Mesodermal cell (in vitro differentiated cells): ENCODE measurements around the gene EYA2.

Experiments
- H3K27ac ChIP-seq: 2 replicates; pipeline ENCODE4 v1.7.0; 2013; ENCODE audit warnings: mild to moderate bottlenecking, low read depth, low read length, moderate library complexity; ENCODE audit not compliant: severe bottlenecking
- H3K36me3 ChIP-seq: 2 replicates; pipeline ENCODE4 v1.7.1; 2013; ENCODE audit warnings: mild to moderate bottlenecking, low read length, moderate library complexity; ENCODE audit not compliant: control insufficient read depth, insufficient read depth
- H3K4me1 ChIP-seq: one replicate; pipeline ENCODE4 v1.7.1; 2013; ENCODE audit warnings: mild to moderate bottlenecking, low read length; ENCODE audit not compliant: insufficient read depth, control insufficient read depth, poor library complexity, severe bottlenecking
- H3K4me3 ChIP-seq: 2 replicates; pipeline ENCODE4 v1.7.0; 2013; ENCODE audit warnings: low read length, control low read depth, mild to moderate bottlenecking; ENCODE audit not compliant: insufficient read depth, poor library complexity, severe bottlenecking; ENCODE audit errors: extremely low read depth
- H3K9me3 ChIP-seq: 2 replicates; pipeline ENCODE4 v1.7.1; 2013; ENCODE audit warnings: mild to moderate bottlenecking, low read length, moderate library complexity; ENCODE audit not compliant: control insufficient read depth
- WGBS, 2 experiments: methylation state at CpG; one replicate each; pipeline ENCODE4 v1.1.5; 2013; ENCODE audit warnings: missing lambda C conversion rate in 2 of 2; ENCODE audit not compliant: insufficient coverage in 2 of 2; 5-methylcytosine and 5-hydroxymethylcytosine counted together

The EYA2 gene

DNA sequence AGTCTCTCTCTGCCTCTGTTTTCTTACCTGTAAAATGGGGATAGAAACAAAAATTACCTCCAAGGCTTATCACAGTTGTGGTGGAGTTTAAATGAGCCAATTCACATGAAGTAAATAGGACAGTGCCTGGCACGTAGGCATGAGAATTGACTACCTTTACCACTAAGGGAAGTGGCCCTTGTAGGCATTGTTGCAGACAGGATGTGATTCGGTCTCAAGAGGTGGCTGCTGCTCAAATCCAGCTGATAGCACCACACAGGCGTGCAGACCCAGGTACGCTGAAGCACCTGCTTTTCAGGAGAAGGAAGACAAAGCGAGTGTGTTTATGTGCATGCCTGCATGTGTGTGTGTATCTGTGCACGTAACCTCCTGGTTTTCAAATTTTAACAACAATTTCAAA lies 108.6 kb downstream of the EYA2 start:
- no peak overlapping the region for H3K4me3 ChIP-seq
- WGBS, 2 experiments = 80 to 100% methylated on average over 1 to 3 of the region's 6 CpGs

DNA sequence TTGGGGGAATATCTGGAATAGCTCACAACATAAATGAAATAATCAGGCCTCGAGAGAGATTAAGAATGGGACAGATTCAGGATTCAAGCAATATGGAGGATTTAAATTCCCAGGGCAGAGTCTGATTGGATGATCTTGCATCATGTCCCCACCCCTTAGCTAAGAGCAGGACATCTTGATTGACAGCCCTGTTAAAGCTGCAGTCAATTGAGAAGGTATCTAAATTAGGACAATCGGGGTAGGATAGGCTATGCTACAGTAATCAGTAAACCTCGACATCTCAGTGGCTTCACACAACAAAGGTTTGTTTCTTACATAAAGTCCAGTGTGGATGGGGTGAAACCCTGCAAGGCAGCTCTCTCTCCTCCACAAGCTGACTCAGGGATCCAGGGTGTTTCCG lies 109.5 kb downstream of the EYA2 start:
- H3K36me3 ChIP-seq = no peaks in the 10 kb centered on the region
- no peak overlapping the region for H3K4me3 ChIP-seq
- no peaks in the 10 kb centered on the region for H3K9me3 ChIP-seq
- no peaks in the 10 kb centered on the region for H3K4me1 ChIP-seq
- 100% methylated on average over 2 of the region's 4 CpGs for WGBS, 2 experiments
- no peak overlapping the region for H3K27ac ChIP-seq

More for the DNA sequence above, 108.6 kb downstream of the EYA2 start:
- Histone ChIP-seq H3K9me3 (no peaks in the 10 kb centered on the region), H3K4me1 (no peaks in the 10 kb centered on the region), H3K36me3 (no peaks in the 10 kb centered on the region), H3K27ac (no peak overlapping the region)

DNA sequence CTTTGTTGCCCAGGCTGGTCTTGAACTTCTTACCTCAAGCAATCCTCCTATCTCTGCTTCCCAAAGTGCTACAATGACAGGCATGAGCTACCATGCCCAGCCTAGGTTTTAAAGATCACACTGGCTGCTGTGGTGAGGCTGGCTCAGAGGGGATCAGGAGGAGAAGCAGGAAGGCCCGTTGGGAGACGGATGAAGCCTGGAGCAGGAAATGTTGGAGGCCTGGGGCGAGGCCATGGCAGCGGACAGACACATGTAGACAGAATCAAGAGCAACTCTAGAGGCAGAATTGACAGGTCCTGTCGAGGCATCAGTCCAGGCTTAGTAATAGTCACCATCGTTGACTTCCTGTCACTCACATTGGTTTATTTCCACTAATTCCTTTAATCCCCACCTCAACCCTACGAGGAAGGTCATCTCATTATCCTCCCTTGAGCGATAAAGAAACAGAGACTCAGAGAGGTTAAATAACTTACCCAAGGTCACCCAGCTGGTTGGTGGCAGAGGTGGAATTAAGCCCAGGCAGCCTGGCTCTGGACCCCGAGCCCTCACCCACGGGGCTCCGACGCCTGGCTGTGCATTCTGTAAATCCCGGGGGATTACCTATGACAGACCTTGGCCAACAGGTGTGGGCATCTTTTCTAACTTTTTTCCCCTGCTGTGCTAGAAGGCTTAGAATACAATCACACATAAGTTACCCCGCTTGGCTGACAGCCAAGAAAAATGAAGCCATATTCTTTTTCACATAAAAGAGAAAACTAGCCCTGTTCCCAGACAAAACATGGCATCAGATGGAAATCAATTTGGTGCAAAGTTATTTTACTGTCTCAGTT lies 113.4 kb downstream of the EYA2 start:
- Histone ChIP-seq H3K9me3 (no peaks in the 10 kb centered on the region), H3K36me3 (no peaks in the 10 kb centered on the region), H3K27ac (no peak overlapping the region), H3K4me3 (no peak overlapping the region), H3K4me1 (no peaks in the 10 kb centered on the region)
- 88 to 94% methylated on average over 11 to 12 of the region's 14 CpGs for whole genome bisulfite sequencing, 2 experiments

DNA sequence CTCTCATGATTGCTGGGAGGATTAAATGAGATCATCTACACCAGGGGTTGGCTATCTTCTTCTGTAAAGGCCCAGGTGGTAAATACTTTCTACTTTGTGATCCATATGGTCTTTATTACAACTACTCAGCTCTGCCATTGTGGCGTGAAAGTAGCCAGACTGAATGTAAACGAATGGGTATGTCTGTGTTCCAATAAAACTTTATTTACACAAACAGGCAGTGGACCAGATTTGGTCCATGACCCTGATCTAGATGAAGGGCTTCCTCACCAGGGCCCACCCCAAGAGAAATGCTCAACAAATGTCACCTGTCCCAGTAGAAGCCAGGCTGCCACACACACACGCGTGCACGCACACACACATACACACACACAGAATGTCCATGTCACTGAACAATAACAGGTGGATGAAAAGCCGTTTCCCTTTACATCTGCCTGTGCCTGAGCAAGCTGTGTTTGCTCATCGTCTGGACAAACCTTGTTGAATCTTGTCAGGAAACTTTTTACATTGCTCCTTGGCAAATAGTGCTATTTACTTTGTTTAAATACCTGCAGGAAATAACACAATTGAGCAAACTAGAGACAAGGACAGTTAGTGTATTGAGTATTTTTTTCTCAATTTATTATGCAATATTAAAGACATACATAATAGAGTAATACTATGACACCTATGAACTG lies 114.3 kb downstream of the EYA2 start:
- H3K27ac ChIP-seq = no peak overlapping the region
- 94 to 98% methylated on average over 5 of the region's 7 CpGs for WGBS, 2 experiments
- no peaks in the 10 kb centered on the region for H3K9me3 ChIP-seq
- H3K4me1 ChIP-seq = no peaks in the 10 kb centered on the region
- H3K4me3 ChIP-seq = no peak overlapping the region
- no peaks in the 10 kb centered on the region for H3K36me3 ChIP-seq

DNA sequence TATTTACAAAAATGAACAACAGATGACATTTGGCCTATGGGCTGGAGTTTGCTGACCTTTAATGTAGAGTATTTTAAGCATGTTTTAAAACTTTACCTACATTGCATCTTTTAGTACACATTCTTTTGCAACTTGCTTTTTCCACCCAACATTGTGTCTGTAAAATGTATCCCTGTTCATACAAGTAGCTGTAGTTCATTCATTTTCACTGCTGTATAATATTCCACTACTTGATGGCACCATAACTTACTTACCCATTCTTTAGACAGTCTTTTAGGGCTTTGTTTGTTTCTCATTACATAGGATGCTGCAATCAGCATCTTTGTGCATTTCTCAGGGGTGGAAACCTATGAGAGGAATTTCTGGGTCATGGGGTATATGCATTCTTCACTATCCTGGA lies 115.1 kb downstream of the EYA2 start:
- no peaks in the 10 kb centered on the region for H3K36me3 ChIP-seq
- no peaks in the 10 kb centered on the region for H3K9me3 ChIP-seq
- H3K4me1 ChIP-seq = no peaks in the 10 kb centered on the region
- no peak overlapping the region for H3K27ac ChIP-seq
- no peak overlapping the region for H3K4me3 ChIP-seq

DNA sequence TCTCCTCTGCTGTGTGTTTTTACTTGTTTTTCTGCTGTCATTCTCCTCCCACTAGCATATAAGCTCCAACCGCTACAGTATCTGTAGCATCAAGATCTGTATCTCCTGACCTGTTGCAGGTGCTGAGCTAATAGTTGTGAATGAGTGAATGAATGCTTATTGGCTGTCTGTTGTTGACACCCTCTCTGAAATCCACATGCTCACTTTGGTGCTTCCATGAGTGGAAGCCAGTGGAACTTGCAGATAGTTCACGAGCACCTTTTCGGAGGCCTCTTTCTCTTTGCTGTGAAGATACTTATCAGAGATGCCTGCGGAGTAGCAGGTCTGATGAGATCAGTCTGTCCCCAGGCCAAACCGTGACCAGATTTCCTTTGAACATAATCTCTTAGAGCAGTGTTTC lies 117.3 kb downstream of the EYA2 start:
- no peak overlapping the region for H3K27ac ChIP-seq
- no peaks in the 10 kb centered on the region for H3K36me3 ChIP-seq
- no peak overlapping the region for H3K4me3 ChIP-seq
- H3K4me1 ChIP-seq = no peaks in the 10 kb centered on the region
- no peaks in the 10 kb centered on the region for H3K9me3 ChIP-seq
- WGBS, 2 experiments = 40 to 67% methylated on average over 1 to 2 of the region's 5 CpGs

DNA sequence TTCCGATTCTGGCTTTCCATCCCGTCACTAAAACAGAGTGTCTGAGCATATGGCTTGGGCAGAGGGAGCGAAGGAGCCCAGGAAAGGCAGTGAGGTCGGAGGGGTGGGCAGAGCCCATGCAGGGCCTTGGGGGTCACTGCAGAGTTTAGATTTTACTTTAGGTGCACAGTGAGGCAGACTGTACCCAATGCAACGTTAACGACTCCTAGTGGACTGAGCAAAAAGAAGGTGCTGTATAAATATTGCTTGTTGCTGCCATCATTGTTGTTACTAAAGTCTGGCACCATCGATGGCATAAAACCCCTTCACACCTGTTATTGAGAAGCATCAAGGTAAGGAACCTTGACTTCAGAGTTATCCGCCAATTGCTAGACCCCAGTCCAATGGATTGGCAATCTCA lies 119.0 kb downstream of the EYA2 start:
- no peak overlapping the region for H3K27ac ChIP-seq
- no peaks in the 10 kb centered on the region for H3K9me3 ChIP-seq
- no peaks in the 10 kb centered on the region for H3K36me3 ChIP-seq
- WGBS, 2 experiments = 91 to 93% methylated on average over 6 to 7 of the region's 8 CpGs
- no peaks in the 10 kb centered on the region for H3K4me1 ChIP-seq
- no peak overlapping the region for H3K4me3 ChIP-seq

DNA sequence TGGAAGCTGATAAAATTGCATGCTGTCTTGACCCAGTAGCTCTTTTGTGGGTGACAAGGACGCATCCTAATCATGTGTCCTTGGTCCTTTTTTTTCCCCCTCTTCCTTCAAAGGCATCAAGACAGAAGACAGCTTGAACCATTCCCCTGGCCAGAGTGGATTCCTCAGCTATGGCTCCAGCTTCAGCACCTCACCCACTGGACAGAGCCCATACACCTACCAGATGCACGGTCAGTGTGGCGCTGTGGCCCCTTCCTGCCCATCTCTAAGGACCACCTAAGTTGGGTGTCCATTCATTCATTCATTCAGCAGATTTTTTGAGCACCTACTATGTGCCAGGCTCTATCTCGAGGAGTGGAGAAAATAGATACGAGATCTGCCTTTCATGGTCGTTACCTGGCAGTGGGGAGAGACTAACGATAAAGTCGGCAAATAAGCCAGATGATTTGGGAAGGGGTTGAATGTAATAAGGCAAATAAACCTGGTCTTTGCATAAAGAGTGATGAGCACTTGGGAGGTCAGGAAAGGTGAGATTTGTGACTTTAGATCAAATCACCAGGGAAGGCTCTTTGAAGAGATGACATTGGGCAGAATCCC lies 121.5 kb downstream of the EYA2 start:
- H3K36me3 ChIP-seq = no peaks in the 10 kb centered on the region

DNA sequence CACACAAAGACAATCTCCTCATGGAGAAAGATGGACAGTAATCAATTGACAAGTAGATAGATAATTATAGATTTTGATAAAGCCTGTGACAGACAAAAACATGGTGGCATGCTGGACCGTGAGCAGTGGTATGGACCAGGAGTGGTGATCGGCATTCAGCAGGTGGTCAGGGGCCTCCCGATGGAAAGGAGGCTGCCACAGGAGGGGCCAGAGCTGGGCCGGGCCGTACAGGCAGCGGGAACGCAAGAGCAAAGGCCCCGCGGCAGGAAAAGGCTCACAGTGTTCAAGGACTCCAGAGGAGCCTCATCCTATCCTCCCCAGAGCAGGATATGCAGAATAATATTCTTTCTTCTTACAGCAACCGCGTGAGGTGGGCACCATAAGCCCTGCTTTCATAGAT lies 123.7 kb downstream of the EYA2 start:
- Histone ChIP-seq H3K27ac (no peak overlapping the region), H3K4me3 (no peak overlapping the region), H3K36me3 (no peaks in the 10 kb centered on the region), H3K9me3 (no peaks in the 10 kb centered on the region), H3K4me1 (no peaks in the 10 kb centered on the region)
- 89% methylated on average over 5 to 11 of the region's 11 CpGs for WGBS, 2 experiments

More for the DNA sequence above, 121.5 kb downstream of the EYA2 start:
- no peak overlapping the region for H3K27ac ChIP-seq
- H3K4me3 ChIP-seq = no peak overlapping the region
- no peaks in the 10 kb centered on the region for H3K9me3 ChIP-seq
- no peaks in the 10 kb centered on the region for H3K4me1 ChIP-seq
- WGBS, 2 experiments = 82 to 85% methylated on average over 8 of the region's 8 CpGs

DNA sequence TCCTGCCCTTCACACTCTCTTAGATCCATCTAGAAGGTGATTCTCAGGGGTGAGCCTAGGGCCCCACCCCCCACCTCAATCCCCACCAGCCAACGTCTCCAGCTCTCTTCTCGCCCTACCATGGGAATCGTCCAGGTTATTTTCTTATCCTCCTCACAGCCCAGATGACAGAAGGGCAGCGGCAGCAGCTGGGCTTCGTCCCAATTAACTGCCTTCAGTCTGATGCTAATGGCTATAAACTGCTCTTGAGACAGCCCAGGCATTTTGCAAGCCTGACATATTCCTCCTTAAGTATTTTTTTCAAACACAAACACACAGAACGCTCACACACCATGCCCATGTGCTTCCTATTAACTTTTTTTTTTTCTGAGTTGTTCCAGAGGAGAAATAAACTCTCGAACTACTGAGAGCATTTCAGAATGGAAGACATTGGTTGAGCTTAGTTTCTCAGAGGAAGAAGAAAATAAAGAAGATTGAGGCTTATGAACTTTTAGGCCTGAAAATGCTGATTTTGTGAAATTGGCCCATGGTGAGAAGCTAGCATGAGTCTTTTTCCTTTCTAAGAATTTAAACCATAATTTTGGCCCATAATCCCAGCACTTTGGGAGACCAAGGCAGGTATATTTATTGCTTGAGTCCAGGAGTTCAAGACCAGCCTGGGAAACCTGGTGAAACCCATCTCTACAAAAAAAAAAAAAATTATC lies 124.6 kb downstream of the EYA2 start:
- no peaks in the 10 kb centered on the region for H3K36me3 ChIP-seq
- no peaks in the 10 kb centered on the region for H3K9me3 ChIP-seq
- no peaks in the 10 kb centered on the region for H3K4me1 ChIP-seq
- no peak overlapping the region for H3K27ac ChIP-seq
- WGBS, 2 experiments = 69 to 71% methylated on average over 5 to 6 of the region's 7 CpGs
- H3K4me3 ChIP-seq = no peak overlapping the region
